Pancreas (tissue), 10 donors: ENCODE data around the gene ZDHHC18. TPM values are rescaled to one million over a fixed set of nuclear protein-coding genes. Genes with fewer than 3 reads are reported as not detected.

Experiments used
- ATAC-seq, 4 donors: fragments of 200-7000 bp; cut with Tn5 transposase; one replicate each; pipeline versions ENCODE4 v1.8.0 to v1.9.1; 2020; ENCODE audit warnings: mild to moderate bottlenecking in 4 of 4, moderate library complexity in 4 of 4
- DNase-seq, 6 donors: peaks; one replicate each; pipeline ENCODE4 v3.0.0-alpha.2; 2020
- FAIRE-seq: peaks from 2 replicates; lab custom pipeline; 2012; peaks lifted over from hg19 to GRCh38; lab: Jason Lieb, UNC
- H3K27ac ChIP-seq, 4 donors: fragments of 200-600 bp; sonication (generic); 1 replicate in 3 of 4; 2 replicates in 1 of 4; pipeline versions ENCODE4 v1.5.0 to v1.8.0; 2020
- H3K27me3 ChIP-seq, 4 donors: fragments of 200-600 bp; one replicate each; pipeline ENCODE4 v1.8.0; 2021
- H3K36me3 ChIP-seq, 3 donors: fragments of 200-600 bp; sonication (generic) in 1 of 3; one replicate each; pipeline versions ENCODE4 v1.5.0 to v1.8.0; 2020 to 2021
- H3K4me1 ChIP-seq, 3 donors: fragments of 200-600 bp; one replicate each; pipeline ENCODE4 v1.8.0; 2021
- H3K4me3 ChIP-seq, 4 donors: fragments of 200-600 bp; sonication (generic) in 2 of 4; one replicate each; pipeline versions ENCODE4 v1.5.0 to v1.8.0; 2020 to 2021
- H3K9me3 ChIP-seq, 4 donors: fragments of 200-600 bp; one replicate each; pipeline ENCODE4 v1.8.0; 2021
- CTCF ChIP-seq, 4 donors: fragments of 200-600 bp; sonication (generic) in 3 of 4; IDR thresholded peaks; one replicate each; pipeline versions ENCODE4 v1.5.0 to v1.8.0; 2021; ENCODE audit warnings: antibody characterized with exemption in 4 of 4
- WGBS, 2 donors: extraction: QIAGEN DNeasy Blood & Tissue Kit; methylation state at CpG; one replicate each; pipeline ENCODE4 v1.1.7; 2013; 5-methylcytosine and 5-hydroxymethylcytosine counted together
- intact Hi-C, 3 donors: fragments of 100-400 bp; cut with DNase I; formaldehyde crosslinking; loops; one replicate each; pipeline versions ENCODE4 v1.11.1 to v1.14.2; 2022
- polyA plus RNA-seq, 2 donors: library from polyadenylated mRNA; stranded (reverse); fragments of 200-250 nt; gene quantifications; one replicate each; pipeline ENCODE4 v1.2.3, GENCODE V29; 2013
- total RNA-seq, 6 donors: library from RNA; stranded (reverse); fragmentation: NEBNext Ultra II Directional in 4 of 6; extraction: Animal tissue kit (Norgen Biotek cat#: 25700) in 4 of 6; gene quantifications; one replicate each; pipeline versions ENCODE4 v1.2.1 to v1.2.4, GENCODE V29; 2021 to 2023
- donor health status: healthy with polysubstance abuse.
- donor health status: DM: no; HTN: no; CAD: no; lungs with moderate emphysema.
- donor health status: DM: no; HTN: no; CAD: no.
- donor health status: control.
- donor health status: control.
- donor health status: Bipolar disorder and iron deficiency.
- donor health status: DM: yes; HTN: yes; CAD: no.
- donor health status: DM: no; HTN: no; CAD: no.
- donor health status: DM: no; HTN: no; CAD: no.
- donor health status: DM: yes; HTN: yes; CAD: no.

Gene ZDHHC18
- total and polyA plus RNA-seq, 8 donors, result 3.4 to 9.9 (median 6.0) TPM

GRCh38 chr1:26848499-26848898 lies 22.0 kb downstream of the ZDHHC18 start:
- FAIRE-seq, result no peak
- H3K9me3 ChIP-seq, result no peaks in the 10 kb centered on the region
- no peak for DNase-seq
- H3K4me1 ChIP-seq, result no peaks in the 10 kb centered on the region
- H3K36me3 ChIP-seq, result peaks cover 0 to 23% (median 12%) of the 10 kb centered on the region in 3 donors
- no peak for TF ChIP-seq CTCF (IDR thresholded peaks at IDR 0.05)
- no peaks in the 10 kb centered on the region for H3K27me3 ChIP-seq
- H3K4me3 ChIP-seq, result no peak overlapping the region
- 88 to 93% methylated on average over 10 of the region's 10 CpGs for WGBS, 2 donors
- no peak overlapping the region for H3K27ac ChIP-seq
- intact Hi-C loops, result no loop called here
- no peak for ATAC-seq

DNA sequence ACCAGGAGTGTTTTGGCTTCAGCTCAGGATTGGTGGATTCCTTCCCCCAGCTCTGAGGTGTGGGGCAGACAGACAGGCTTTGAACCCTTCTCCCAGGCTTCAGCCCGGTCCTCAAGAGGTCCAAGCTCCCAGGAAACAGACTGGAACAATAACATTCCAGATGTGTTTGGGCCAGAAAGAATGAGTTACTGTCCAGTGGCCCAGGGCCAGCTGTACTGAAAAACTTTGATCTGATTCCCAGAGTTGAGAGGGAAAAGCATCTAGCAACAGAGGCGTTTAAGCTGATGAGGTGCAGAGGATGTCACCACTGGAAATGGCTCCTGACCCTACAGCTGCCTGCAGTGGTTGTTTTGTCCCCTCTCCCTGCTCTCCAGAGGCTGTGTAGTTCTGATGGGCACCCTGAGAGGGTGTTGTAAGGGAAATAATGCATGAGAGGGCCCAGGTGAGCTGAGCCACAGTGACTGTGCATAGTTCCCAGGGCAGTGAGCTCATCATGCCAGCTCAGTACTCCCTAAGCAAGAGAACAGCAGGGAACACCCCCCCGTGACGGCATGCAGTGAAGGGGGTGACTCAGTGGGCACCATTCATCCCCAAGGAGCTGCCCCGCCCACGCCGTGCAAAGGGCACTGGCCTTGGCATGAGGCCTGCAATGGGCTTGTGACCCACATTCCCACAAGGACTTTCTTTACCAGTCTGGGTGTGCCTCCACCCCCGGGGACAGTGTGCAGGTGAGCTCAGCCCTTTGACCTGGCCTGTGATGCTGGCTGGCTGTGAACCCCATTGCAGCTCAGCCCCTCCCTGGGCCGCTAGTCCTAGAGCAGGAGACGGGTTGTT lies 22.7 kb downstream of the ZDHHC18 start:
- no peak overlapping the region for H3K4me3 ChIP-seq
- no peaks in the 10 kb centered on the region for H3K27me3 ChIP-seq
- FAIRE-seq (no peak), DNase-seq (peak in 2 of 6 donors; percentile 48 to 55), ATAC-seq (peak; percentile 17 to 74 (median 64))
- no peaks in the 10 kb centered on the region for H3K4me1 ChIP-seq
- no peaks in the 10 kb centered on the region for H3K9me3 ChIP-seq
- 67% methylated on average over 10 of the region's 10 CpGs for WGBS, 2 donors
- no peak for TF ChIP-seq CTCF (IDR thresholded peaks at IDR 0.05)
- intact Hi-C loops, result no loop called here
- peaks cover 5 to 23% (median 12%) of the 10 kb centered on the region in 3 donors for H3K36me3 ChIP-seq
- no peak overlapping the region for H3K27ac ChIP-seq

DNA sequence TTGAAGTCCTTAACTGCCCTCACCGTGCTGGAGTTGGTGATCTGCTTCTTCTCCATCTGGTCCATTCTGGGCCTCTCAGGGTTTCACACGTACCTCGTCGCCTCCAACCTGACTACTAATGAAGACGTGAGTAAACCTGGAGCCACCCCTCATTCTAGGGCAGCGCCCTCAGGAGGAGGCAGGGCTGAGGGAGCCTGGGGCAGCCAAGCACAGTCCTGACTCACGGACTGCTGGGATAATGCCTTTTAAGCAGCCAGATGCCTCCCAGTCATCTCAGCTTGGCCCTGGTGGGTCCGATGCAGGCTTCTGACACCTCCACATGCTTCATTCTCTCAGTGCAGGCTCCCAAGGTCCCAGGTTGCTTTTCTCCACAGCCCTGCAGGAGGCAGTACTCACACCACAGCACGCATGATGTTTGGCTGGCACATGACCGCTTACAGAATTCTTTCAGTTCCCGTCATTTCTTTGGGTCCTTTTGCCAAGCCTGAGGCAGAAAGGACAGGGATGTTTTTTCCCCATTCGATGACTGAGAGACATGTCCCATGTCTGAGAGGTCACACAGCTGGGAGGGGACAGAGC lies 24.7 kb downstream of the ZDHHC18 start:
- Histone ChIP-seq H3K36me3 (peaks cover 5 to 23% (median 12%) of the 10 kb centered on the region in 3 donors), H3K9me3 (no peaks in the 10 kb centered on the region), H3K27me3 (no peaks in the 10 kb centered on the region), H3K4me3 (no peak overlapping the region), H3K4me1 (no peaks in the 10 kb centered on the region), H3K27ac (no peak overlapping the region)
- intact Hi-C loops, result no loop called here
- no peak for ATAC-seq
- no peak for TF ChIP-seq CTCF (IDR thresholded peaks at IDR 0.05)
- no peak for FAIRE-seq
- 89% methylated on average over 12 of the region's 12 CpGs for WGBS, 2 donors
- DNase-seq, result no peak

DNA sequence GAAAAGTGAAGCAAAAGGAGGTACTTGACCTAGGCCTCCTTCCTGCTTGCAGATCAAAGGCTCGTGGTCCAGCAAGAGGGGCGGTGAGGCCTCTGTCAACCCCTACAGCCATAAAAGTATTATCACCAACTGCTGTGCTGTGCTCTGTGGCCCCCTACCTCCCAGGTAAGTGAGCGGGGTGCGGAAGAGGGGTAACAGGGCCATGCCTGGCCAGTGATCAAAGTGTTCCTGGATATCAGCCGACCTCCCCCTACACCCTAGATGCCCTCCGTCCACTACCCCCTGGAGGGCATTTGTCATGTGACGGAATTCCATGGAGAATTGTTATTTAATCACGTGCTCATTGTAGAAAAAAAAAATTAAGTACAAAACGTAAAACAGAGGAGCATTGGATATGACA lies 26.2 kb downstream of the ZDHHC18 start:
- FAIRE-seq, result no peak

More for the DNA sequence above, 26.2 kb downstream of the ZDHHC18 start:
- Histone ChIP-seq H3K27me3 (no peaks in the 10 kb centered on the region), H3K9me3 (no peaks in the 10 kb centered on the region), H3K36me3 (peaks cover 5 to 16% (median 12%) of the 10 kb centered on the region in 3 donors), H3K4me1 (no peaks in the 10 kb centered on the region), H3K27ac (no peak overlapping the region), H3K4me3 (no peak overlapping the region)
- ATAC-seq (no peak), DNase-seq (no peak)
- TF ChIP-seq CTCF (IDR thresholded peaks at IDR 0.05), result no peak
- intact Hi-C loops, result no loop called here
- WGBS, 2 donors, result 57 to 63% methylated on average over 9 of the region's 9 CpGs
